Fibroblast of skin of abdomen (primary cell): Measurements from ENCODE around the gene NEMP1.
"Not testable (repeated sequence)": the region's sequence is repeated elsewhere in the genome, so short reads cannot be mapped to it uniquely, and the experiment has no call there.

ENCODE experiments used
- DNase-seq: peaks from one replicate; pipeline ENCODE4 v3.0.0-alpha.2; 2013

Gene NEMP1

DNA sequence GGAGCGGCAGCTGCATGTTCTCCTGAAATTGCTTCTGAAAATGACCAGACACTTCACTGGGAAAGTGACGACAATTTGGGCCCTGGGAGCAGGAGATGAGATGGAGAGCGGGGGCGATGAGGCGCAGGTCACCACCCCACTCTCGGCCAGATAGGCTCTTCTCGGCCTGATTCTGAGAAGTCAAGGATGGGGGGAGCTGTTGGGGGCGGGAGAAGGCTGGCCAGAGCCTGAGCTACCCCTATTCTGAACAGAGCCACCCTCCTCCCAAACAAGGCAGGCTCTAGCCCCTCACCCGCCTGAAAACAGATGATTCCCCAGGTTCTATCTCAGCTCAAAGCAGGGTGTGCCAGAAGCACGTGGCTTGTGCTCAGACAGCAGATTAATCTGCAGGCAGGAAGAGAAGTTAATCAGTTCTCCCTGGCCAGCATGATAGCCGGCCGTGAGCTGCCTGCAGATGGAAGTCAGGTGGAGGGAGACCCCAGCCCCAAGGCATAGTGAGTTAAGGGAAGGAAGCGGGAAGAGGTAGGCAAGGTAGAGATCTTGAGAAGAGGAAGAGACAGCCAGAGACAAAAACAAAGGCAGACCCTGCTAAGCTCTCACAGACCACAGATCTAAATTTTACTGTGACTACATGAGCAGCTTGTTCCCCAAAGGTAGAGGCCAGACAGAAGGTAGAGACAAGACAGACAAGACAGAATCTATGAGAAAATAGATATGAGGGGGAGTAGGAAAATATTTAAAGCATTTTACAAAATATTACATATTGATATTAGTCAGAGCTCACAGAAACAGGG is 51.4 kb downstream of the NEMP1 start:
- no peak for DNase-seq

- no peak for DNase-seq
Observed at GRCh38 chr12:57025196-57025595, 53.4 kb downstream of the NEMP1 start.

DNA sequence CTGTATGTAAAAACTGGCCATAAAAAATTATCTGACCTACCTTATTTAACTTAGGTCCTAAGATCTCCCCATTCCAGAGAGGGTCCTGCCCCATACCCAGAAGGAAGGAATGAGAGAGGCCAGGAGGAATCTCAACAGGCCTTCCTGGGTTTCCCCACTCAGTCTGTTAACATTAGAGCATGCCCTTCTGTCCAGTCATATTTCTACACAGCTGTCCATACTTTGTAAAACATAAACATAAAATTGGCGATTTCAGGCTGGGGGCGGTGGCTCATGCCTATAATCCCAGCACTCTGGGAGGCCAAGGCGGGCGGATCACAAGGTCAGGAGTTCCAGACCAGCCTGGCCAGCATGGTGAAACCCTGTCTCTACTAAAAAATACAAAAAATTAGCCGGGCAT is 56.3 kb downstream of the NEMP1 start:
- not testable (repeated sequence) for DNase-seq

DNA sequence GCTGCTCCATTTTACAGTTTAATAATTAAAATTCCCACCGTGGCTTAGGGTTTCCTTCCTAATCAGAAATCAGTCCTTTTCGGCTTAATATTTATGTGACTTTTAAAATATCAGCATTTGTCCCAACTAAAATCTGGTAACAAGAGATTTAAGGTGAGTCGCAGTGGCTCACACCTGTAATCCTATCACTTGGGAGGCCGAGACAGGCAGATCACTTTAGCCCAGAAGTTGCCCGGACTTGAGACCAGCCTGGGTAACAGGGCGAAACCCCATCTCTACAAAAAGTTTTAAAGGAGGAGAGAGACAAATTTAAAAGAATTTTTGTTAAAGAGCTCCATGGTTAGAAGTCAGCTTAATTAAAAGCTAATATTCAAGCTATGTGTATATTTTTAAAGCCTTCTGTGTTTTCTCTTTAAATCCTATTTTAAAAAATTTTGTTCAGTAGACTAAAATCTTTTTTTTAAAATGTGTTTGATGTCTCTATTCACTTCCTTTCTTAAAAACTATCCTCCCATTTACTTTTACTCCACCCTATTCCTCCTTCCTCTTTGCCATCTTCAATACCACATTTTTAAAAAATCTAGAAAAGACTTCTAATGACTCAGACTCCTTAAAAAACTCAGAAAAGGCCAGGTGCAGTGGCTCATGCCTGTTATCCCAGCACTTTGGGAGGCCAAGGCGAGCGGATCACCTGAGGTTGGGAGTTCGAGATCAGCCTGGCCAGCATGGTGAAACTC is 58.4 kb downstream of the NEMP1 start:
- DNase-seq, result no peak

- no peak for DNase-seq
Observed at GRCh38 chr12:57018906-57019305, 59.7 kb downstream of the NEMP1 start.

- DNase-seq, result not testable (repeated sequence)
Observed at GRCh38 chr12:57018353-57018752, 60.2 kb downstream of the NEMP1 start.

DNA sequence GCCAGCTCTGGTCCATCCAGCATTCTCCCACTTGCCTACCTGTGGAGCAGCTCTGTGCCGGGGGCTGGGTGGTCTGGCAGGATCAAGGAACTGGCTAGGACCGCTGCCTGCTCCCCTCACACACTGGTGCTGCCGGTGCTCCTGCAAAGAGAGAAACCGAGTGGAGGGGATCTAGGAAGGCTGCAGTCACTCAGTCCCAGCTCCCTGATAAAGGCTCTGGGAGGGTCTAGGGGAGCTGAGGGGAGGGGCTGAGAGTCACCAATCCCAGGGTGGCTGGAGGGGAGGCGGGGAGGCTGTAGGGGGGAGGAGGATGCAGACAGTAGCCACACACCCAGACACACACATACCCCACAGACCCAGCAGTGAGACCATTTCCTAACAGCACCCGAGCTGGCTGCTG is 62.2 kb downstream of the NEMP1 start, which contains the start of gene TAC3:
Gene TAC3 (minus strand): TSS at position 182 of the 400 bp plus-strand sequence. CDS start 732 bp downstream, outside the sequence.
- DNase-seq, result no peak

DNA sequence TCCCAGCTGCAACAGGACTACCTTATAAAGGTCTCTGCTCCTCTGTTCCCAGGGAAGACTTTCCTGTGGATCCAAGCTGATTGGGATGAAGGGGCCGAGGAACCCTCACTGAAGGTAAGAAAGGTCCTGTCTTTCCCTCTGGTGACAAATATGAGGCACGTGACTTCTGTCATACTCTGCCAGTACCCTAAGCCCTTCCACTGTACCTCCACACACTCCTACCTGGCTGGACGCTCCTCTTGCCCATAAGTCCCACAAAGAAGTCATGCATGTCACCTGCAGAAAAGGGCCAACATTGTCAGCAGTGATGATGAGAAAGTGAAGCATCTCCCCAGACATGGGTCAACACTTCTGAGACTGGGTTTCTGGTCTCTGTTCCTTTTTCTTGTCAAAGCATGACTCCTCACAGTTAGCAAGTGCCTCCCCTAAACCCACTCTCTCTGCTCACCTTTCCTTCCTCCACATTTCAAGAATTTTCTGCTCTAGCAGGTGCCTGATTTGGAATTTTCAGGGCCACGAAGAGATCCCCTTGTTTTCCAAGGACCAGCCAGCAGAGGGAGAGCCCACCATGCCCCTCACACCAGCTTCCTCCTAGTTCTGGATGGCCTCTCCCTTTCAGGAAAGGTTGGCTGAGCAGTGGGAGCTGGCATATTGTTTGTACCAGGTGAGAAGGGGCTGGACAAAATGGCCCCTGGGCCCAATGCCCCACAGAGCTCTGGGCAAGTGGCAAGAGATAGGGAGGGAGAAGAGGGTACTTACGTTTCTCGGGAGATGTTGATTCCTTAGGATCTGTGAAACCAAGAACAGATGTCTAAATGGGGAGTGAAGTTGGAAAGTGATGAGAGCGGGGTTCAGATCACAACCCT is 65.8 kb downstream of the NEMP1 start:
- DNase-seq, result no peak

DNA sequence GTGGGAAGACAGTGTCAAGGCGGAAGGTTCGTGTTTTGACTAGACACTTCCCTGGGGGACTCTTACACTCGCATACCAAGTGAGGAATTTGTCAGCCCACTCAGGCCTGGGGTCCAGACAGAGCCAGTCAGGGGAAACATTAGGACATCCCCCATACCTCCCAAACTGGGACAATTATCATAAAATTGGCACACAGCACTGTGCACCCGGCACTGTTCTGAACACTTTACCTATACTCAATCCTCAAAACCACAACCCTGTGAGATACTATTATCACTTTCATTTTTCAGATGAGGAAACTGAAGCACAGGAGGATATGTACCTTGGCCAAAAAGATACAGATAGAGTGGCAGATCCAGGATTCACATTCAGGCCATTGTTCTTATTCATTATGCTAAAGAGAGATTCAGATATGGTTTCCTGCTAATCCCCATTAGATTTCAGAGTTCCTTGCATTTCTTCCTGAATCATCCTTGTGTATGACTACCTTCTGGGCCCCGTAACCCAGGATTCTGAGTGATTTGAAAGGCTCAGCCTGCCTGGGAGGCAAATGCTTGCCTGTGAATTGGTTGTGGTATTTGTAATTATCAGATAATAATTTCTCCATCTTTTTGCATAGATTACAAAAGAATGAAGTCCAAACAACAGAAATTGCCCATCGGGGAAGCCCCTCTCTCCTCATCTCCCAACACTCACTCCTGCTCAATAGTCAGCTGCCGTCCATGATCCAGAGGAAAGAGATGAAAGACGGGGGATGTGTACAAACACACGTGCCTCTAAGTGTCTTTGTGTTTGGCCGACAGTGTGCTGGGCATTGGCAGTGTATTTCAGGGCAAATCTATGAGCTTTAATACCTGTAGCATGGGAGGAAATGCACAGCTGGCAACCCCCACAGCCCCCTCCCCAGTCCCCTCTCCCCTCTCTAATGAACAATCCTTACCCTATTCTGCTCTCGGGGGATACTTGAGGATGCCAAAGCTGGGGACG is 66.9 kb downstream of the NEMP1 start:
- no peak for DNase-seq

- DNase-seq, result no peak
Observed at GRCh38 chr12:57010627-57011247, 67.9 kb downstream of the NEMP1 start.

GRCh38 chr12:57009949-57010626 is 68.5 kb downstream of the NEMP1 start:
- DNase-seq, result no peak

GRCh38 chr12:57008178-57008577 is 70.4 kb downstream of the NEMP1 start:
- peak; percentile 60 for DNase-seq

DNA sequence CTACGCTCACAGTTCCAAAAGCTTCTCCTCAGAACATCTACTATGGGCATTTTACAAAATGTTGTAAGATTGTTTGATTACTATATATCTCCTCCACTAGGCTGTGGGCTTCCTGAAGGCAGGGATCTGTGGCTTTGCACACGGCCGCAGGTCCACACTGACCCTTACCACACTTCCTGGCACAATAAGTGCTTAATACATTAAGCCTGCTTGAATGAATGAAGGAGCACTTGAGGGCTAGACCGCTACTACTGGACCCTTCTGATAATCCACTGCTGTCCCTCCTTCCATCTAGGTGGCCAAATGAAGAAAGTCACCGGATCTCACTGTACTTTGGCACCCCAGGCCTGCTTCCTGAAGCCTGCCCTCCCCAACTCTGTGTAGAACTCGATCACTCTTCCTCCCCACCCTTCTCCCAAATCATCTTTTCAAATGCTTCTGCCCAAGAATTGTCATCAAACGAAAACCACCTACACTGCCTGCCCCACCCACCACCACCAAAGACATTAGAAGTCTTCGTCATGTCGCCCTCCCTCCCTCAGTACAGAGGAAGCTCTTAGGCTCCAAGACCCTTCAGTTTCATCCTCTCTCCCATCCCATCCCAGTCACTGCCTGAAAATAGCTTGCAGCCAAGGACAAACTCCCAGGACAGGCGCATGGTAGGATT is 71.6 kb downstream of the NEMP1 start:
- DNase-seq, result no peak

DNA sequence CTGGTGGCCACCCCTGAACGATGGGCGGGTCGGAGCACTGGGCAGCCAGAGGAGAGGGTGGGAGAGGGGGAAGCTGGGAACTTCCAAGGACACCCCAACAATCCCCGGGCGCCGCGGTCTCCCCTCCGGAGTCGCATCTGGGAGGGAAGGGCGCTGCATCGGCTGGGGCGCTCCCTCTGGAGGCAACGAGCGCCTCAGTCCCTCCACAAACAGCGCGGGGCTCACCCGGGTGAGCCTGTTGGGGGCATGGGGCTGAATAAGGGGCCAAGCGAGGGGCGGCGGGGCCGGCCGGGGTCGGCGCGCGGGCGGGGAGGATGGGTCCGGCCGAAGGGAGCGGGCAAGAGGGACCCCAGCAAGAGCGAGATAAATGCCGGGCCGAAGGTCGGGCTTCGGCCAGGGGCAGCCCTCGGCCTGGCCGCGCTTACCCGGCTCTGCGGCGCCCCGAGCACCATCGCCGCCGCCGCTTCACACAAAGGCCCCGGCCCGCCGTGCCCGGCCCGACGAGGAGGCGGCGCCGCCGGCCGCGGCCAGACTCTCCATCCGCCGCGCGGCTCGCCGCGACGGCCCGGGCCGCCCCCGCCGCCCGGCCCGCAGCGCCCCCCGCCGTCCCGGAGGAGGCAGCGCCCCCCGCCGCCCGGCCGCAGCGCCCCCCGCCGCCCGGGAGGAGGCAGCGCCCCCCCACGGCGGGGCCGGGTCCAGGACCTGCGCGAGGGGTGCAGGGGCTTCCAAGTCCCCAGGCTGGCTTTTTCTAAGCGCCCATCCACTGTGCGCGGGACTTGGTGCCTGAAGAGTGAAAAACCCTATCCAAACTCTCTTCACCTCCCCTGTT is 72.4 kb downstream of the NEMP1 start, which contains the start of gene ZBTB39:
Gene ZBTB39 (minus strand): TSS at position 567 of the 829 bp plus-strand sequence. CDS start 1,629 bp downstream, outside the sequence.
- peak; percentile 71 for DNase-seq
